Measurements from ENCODE around the gene SELENOV.

Gene SELENOV, protein sequence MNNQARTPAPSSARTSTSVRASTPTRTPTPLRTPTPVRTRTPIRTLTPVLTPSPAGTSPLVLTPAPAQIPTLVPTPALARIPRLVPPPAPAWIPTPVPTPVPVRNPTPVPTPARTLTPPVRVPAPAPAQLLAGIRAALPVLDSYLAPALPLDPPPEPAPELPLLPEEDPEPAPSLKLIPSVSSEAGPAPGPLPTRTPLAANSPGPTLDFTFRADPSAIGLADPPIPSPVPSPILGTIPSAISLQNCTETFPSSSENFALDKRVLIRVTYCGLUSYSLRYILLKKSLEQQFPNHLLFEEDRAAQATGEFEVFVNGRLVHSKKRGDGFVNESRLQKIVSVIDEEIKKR

GRCh38 chr19:39514840-39515550 lies at the start of gene SELENOV:
SELENOV (plus strand) TSS chr19:39515139; CDS start chr19:39515213, 74 bp downstream.
- ChIA-PET CTCF (interaction anchor here (0.6 to 1.5 kb wide), 2 partner anchors 36 to 103 kb away, joined by 3 read pairs; partner anchors contain the start of gene PLEKHG2), POLR2A (interaction anchor here (1.1 kb wide), 1 partner anchor 79 kb away, joined by 3 read pairs; the partner anchor contains the start of gene RPS16)
- TF ChIP-seq ZNF384 (IDR thresholded peaks at IDR 0.05) (no peak), FOXA1 (IDR thresholded peaks at IDR 0.05) (no peak), HDGF (IDR thresholded peaks at IDR 0.05; ENCODE audit: borderline replicate concordance) (no peak), SUZ12 (IDR thresholded peaks at IDR 0.05) (no peak), ARNT (IDR thresholded peaks at IDR 0.05) (no peak), NFRKB (IDR thresholded peaks at IDR 0.05) (no peak), TARDBP (IDR thresholded peaks at IDR 0.05) (no peak), L3MBTL2 (conservative IDR thresholded peaks at IDR 0.05) (no peak), ELF4 (IDR thresholded peaks at IDR 0.05) (no peak), CTBP1 (IDR thresholded peaks at IDR 0.05; ENCODE audit: borderline replicate concordance) (no peak), SP1 (IDR thresholded peaks at IDR 0.05) (no peak), FOXM1 (IDR thresholded peaks at IDR 0.05; ENCODE audit: borderline replicate concordance) (no peak), FOXK2 (IDR thresholded peaks at IDR 0.05) (no peak), LEF1 (IDR thresholded peaks at IDR 0.05; ENCODE audit: borderline replicate concordance) (no peak), BHLHE40 (IDR thresholded peaks at IDR 0.05; ENCODE audit: borderline replicate concordance) (no peak)
- TF ChIP-seq, protein P1, sequence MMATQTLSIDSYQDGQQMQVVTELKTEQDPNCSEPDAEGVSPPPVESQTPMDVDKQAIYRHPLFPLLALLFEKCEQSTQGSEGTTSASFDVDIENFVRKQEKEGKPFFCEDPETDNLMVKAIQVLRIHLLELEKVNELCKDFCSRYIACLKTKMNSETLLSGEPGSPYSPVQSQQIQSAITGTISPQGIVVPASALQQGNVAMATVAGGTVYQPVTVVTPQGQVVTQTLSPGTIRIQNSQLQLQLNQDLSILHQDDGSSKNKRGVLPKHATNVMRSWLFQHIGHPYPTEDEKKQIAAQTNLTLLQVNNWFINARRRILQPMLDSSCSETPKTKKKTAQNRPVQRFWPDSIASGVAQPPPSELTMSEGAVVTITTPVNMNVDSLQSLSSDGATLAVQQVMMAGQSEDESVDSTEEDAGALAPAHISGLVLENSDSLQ (IDR thresholded peaks at IDR 0.05), result no peak
- no peak for DNase-seq (ENCODE audit: extremely low spot score)

GRCh38 chr19:39465956-39466747 lies 48.8 kb upstream of the SELENOV start:
- TF ChIP-seq L3MBTL2 (conservative IDR thresholded peaks at IDR 0.05) (no peak), FOXK2 (IDR thresholded peaks at IDR 0.05) (no peak), ARNT (IDR thresholded peaks at IDR 0.05) (no peak), BHLHE40 (IDR thresholded peaks at IDR 0.05; ENCODE audit: borderline replicate concordance) (no peak), ELF4 (IDR thresholded peaks at IDR 0.05) (no peak)
- TF ChIP-seq, protein P1 (IDR thresholded peaks at IDR 0.05), result no peak
- DNase-seq (ENCODE audit: extremely low spot score), result no peak
- ChIA-PET POLR2A (interaction anchor here (1.2 kb wide), 1 partner anchor 30 kb away, joined by 4 read pairs; the partner anchor contains the start of gene RPS16), CTCF (interaction anchor here (0.5 to 0.7 kb wide), 2 partner anchors 8 to 21 kb away, joined by 3 to 6 read pairs; partner anchors contain the start of gene SUPT5H)

DNA sequence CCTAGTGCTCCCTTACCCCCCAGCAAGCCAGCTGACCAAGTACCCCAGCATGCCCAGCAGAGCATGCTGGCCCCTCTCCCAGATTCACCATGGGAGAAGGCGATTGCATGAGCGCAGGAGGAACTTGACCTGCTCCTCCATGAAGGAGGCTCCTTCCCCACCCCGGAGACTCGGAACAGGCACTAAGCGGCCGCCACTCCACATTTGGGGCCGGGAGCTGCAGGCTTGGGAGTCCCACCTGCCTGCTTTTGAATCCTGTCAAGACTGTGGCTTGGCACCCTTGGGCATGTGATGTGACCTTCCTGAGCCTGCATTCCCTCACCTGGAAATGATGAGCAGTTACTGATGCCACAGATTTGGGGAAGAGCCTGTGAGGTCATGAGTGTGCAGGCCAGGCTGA lies 47.0 kb upstream of the SELENOV start:
- DNase-seq (ENCODE audit: extremely low spot score), result no peak
- POLR2A ChIA-PET, result interaction anchor here (2.1 to 2.4 kb wide), 2 partner anchors 13 to 32 kb away, joined by 7 read pairs; partner anchors contain the start of genes RPS16 and TIMM50
- CTCF ChIA-PET, result no interaction called here
- TF ChIP-seq NFRKB (IDR thresholded peaks at IDR 0.05), result no peak
- no peak for TF ChIP-seq TARDBP (IDR thresholded peaks at IDR 0.05)

- CTCF ChIA-PET, result no interaction called here
- POLR2A ChIA-PET, result interaction anchor here (2.1 to 2.4 kb wide), 2 partner anchors 12 to 33 kb away, joined by 7 read pairs; partner anchors contain the start of genes RPS16 and TIMM50
- DNase-seq (ENCODE audit: extremely low spot score), result no peak
- TF ChIP-seq SP1 (IDR thresholded peaks at IDR 0.05) (no peak), NFRKB (IDR thresholded peaks at IDR 0.05) (no peak), HDGF (IDR thresholded peaks at IDR 0.05; ENCODE audit: borderline replicate concordance) (no peak)
- TF ChIP-seq, protein P1 (IDR thresholded peaks at IDR 0.05), result no peak
These were observed 45.9 kb upstream of the SELENOV start for GRCh38 chr19:39469036-39469435.

- CTCF ChIA-PET, result no interaction called here
These were observed 45.4 kb upstream of the SELENOV start for GRCh38 chr19:39469567-39469966.

More at GRCh38 chr19:39469567-39469966, 45.4 kb upstream of the SELENOV start:
- DNase-seq (ENCODE audit: extremely low spot score), result no peak
- TF ChIP-seq FOXM1 (IDR thresholded peaks at IDR 0.05; ENCODE audit: borderline replicate concordance) (no peak), CTBP1 (IDR thresholded peaks at IDR 0.05; ENCODE audit: borderline replicate concordance) (no peak), SUZ12 (IDR thresholded peaks at IDR 0.05) (no peak)
- POLR2A ChIA-PET, result interaction anchor here (2.1 kb wide), 1 partner anchor 34 kb away, joined by 7 read pairs; the partner anchor contains the start of gene RPS16
